ENCODE measurements around the gene COL4A2. TPM values are rescaled to one million over a fixed set of nuclear protein-coding genes. Genes with fewer than 3 reads are reported as not detected.
A peak's percentile ranks its signal among the peaks of the same experiment; 100 is the strongest.

Gene COL4A2
- total RNA-seq, 1 experiment from 2014 or later, result 50.0 TPM

GRCh38 chr13:110412132-110412914 lies 105.2 kb downstream of the COL4A2 start:
- peak; percentile 84 for DNase-seq
- no peaks in the 10 kb centered on the region for H3K9me3 ChIP-seq
- no peak overlapping the region for H3K4me3 ChIP-seq
- H3K27me3 ChIP-seq, result no peaks in the 10 kb centered on the region
- no peaks in the 10 kb centered on the region for H3K36me3 ChIP-seq

GRCh38 chr13:110413016-110413675 lies 106.1 kb downstream of the COL4A2 start:
- Histone ChIP-seq H3K4me3 (no peak overlapping the region), H3K36me3 (no peaks in the 10 kb centered on the region), H3K27me3 (no peaks in the 10 kb centered on the region), H3K9me3 (no peaks in the 10 kb centered on the region)
- no peak for DNase-seq

GRCh38 chr13:110413676-110414040 lies 106.6 kb downstream of the COL4A2 start:
- no peaks in the 10 kb centered on the region for H3K27me3 ChIP-seq
- H3K4me3 ChIP-seq, result no peak overlapping the region
- DNase-seq, result no peak
- H3K36me3 ChIP-seq, result no peaks in the 10 kb centered on the region
- no peaks in the 10 kb centered on the region for H3K9me3 ChIP-seq

- no peak for DNase-seq
- no peaks in the 10 kb centered on the region for H3K27me3 ChIP-seq
- no peak overlapping the region for H3K4me3 ChIP-seq
- no peaks in the 10 kb centered on the region for H3K36me3 ChIP-seq
- H3K9me3 ChIP-seq, result no peaks in the 10 kb centered on the region
Observed at GRCh38 chr13:110414283-110414682, 107.2 kb downstream of the COL4A2 start.

GRCh38 chr13:110414931-110415330 lies 107.8 kb downstream of the COL4A2 start:
- Histone ChIP-seq H3K9me3 (no peaks in the 10 kb centered on the region), H3K36me3 (no peaks in the 10 kb centered on the region), H3K27me3 (no peaks in the 10 kb centered on the region), H3K4me3 (no peak overlapping the region)
- no peak for DNase-seq

- peak; percentile 19 for DNase-seq
- Histone ChIP-seq H3K4me3 (no peak overlapping the region), H3K9me3 (no peaks in the 10 kb centered on the region), H3K27me3 (no peaks in the 10 kb centered on the region), H3K36me3 (no peaks in the 10 kb centered on the region)
Observed at GRCh38 chr13:110415669-110416068, 108.6 kb downstream of the COL4A2 start.

GRCh38 chr13:110416131-110417025 lies 109.3 kb downstream of the COL4A2 start:
- DNase-seq, result no peak

GRCh38 chr13:110418944-110419343 lies 111.9 kb downstream of the COL4A2 start:
- H3K27me3 ChIP-seq, result no peaks in the 10 kb centered on the region
- DNase-seq, result no peak
- H3K9me3 ChIP-seq, result no peaks in the 10 kb centered on the region
- no peaks in the 10 kb centered on the region for H3K36me3 ChIP-seq
- no peak overlapping the region for H3K4me3 ChIP-seq

More at GRCh38 chr13:110416131-110417025, 109.3 kb downstream of the COL4A2 start:
- Histone ChIP-seq H3K36me3 (no peaks in the 10 kb centered on the region), H3K4me3 (no peak overlapping the region), H3K9me3 (no peaks in the 10 kb centered on the region), H3K27me3 (no peaks in the 10 kb centered on the region)

GRCh38 chr13:110419381-110419791 lies 112.3 kb downstream of the COL4A2 start:
- H3K4me3 ChIP-seq, result no peak overlapping the region
- no peaks in the 10 kb centered on the region for H3K36me3 ChIP-seq
- no peak for DNase-seq
- no peaks in the 10 kb centered on the region for H3K9me3 ChIP-seq
- no peaks in the 10 kb centered on the region for H3K27me3 ChIP-seq

- no peak overlapping the region for H3K4me3 ChIP-seq
- no peaks in the 10 kb centered on the region for H3K36me3 ChIP-seq
- no peaks in the 10 kb centered on the region for H3K9me3 ChIP-seq
- H3K27me3 ChIP-seq, result no peaks in the 10 kb centered on the region
- no peak for DNase-seq
Observed at GRCh38 chr13:110419946-110420345, 112.9 kb downstream of the COL4A2 start.

GRCh38 chr13:110420626-110421025 lies 113.5 kb downstream of the COL4A2 start:
- Histone ChIP-seq H3K9me3 (no peaks in the 10 kb centered on the region), H3K36me3 (no peaks in the 10 kb centered on the region), H3K4me3 (no peak overlapping the region), H3K27me3 (no peaks in the 10 kb centered on the region)
- DNase-seq, result no peak

- H3K4me3 ChIP-seq, result no peak overlapping the region
- no peak for DNase-seq
- no peaks in the 10 kb centered on the region for H3K27me3 ChIP-seq
- H3K9me3 ChIP-seq, result no peaks in the 10 kb centered on the region
- no peaks in the 10 kb centered on the region for H3K36me3 ChIP-seq
Observed at GRCh38 chr13:110421061-110421460, 114.0 kb downstream of the COL4A2 start.

- Histone ChIP-seq H3K36me3 (no peaks in the 10 kb centered on the region), H3K9me3 (no peaks in the 10 kb centered on the region), H3K4me3 (no peak overlapping the region), H3K27me3 (no peaks in the 10 kb centered on the region)
- DNase-seq, result no peak
Observed at GRCh38 chr13:110421696-110422385, 114.8 kb downstream of the COL4A2 start.

- H3K27me3 ChIP-seq, result no peaks in the 10 kb centered on the region
- H3K9me3 ChIP-seq, result no peaks in the 10 kb centered on the region
- peak; percentile 20 for DNase-seq
- H3K4me3 ChIP-seq, result no peak overlapping the region
- no peaks in the 10 kb centered on the region for H3K36me3 ChIP-seq
Observed at GRCh38 chr13:110422913-110423688, 116.0 kb downstream of the COL4A2 start.

GRCh38 chr13:110423689-110424302 lies 116.7 kb downstream of the COL4A2 start:
- Histone ChIP-seq H3K36me3 (no peaks in the 10 kb centered on the region), H3K9me3 (no peaks in the 10 kb centered on the region), H3K4me3 (no peak overlapping the region), H3K27me3 (no peaks in the 10 kb centered on the region)
- DNase-seq, result no peak

Measured in MG63 (cell line).